H1 (cell line): ENCODE results near the gene PPP2R2C. TPM values are rescaled to one million over a fixed set of nuclear protein-coding genes. Genes with fewer than 3 reads are reported as not detected.

Experiments used
- CTCF ChIA-PET: fragments of 300-600 bp; sonication (Branson Sonifier 250); formaldehyde crosslinking; loops from one replicate; lab custom pipeline; 2021; ENCODE audit not compliant: partially characterized antibody; lab: Charles Lee
- POLR2A ChIA-PET: fragments of 300-600 bp; sonication (Branson Sonifier 250); formaldehyde crosslinking; loops from one replicate; lab custom pipeline; 2021; ENCODE audit warnings: inconsistent platforms; ENCODE audit not compliant: partially characterized antibody; lab: Charles Lee
- DNase-seq, 2 experiments: peaks; one replicate each; pipeline versions ENCODE4 v3.0.0 to v3.0.0-alpha.2; 2010 to 2022; ENCODE audit warnings: low spot score in 2 of 2, low read depth in 1 of 2, mixed read lengths in 1 of 2
- FAIRE-seq: peaks from 2 replicates; lab custom pipeline; 2011; peaks lifted over from hg19 to GRCh38; lab: Jason Lieb, UNC
- H2AFZ ChIP-seq: 2 replicates; pipeline ENCODE4 v1.8.1; 2012; ENCODE audit warnings: low read length, inconsistent platforms
- H2AK5ac ChIP-seq: 2 replicates; pipeline ENCODE4 v1.6.1; 2013; ENCODE audit warnings: low read depth, low read length
- H2BK120ac ChIP-seq: replicated peaks from 2 replicates; pipeline ENCODE3; 2013; ENCODE audit warnings: low read depth, low read length, inconsistent platforms
- H2BK12ac ChIP-seq: 2 replicates; pipeline ENCODE4 v1.6.1; 2013; ENCODE audit warnings: low read depth, low read length
- H2BK15ac ChIP-seq: 2 replicates; pipeline ENCODE4 v1.6.1; 2013; ENCODE audit warnings: low read length
- H2BK20ac ChIP-seq: 2 replicates; pipeline ENCODE4 v1.6.1; 2013; ENCODE audit warnings: low read length
- H2BK5ac ChIP-seq: 2 replicates; pipeline ENCODE4 v1.6.1; 2013; ENCODE audit warnings: low read depth, low read length
- H3K14ac ChIP-seq: 2 replicates; pipeline ENCODE4 v1.6.1; 2013; ENCODE audit warnings: inconsistent platforms; ENCODE audit not compliant: insufficient read length
- H3K18ac ChIP-seq: 2 replicates; pipeline ENCODE4 v1.6.1; 2013; ENCODE audit warnings: low read length; ENCODE audit errors: extremely low read depth
- H3K23ac ChIP-seq: 2 replicates; pipeline ENCODE4 v1.6.1; 2013; ENCODE audit warnings: inconsistent platforms; ENCODE audit not compliant: insufficient read length
- H3K23me2 ChIP-seq: 2 replicates; pipeline ENCODE4 v1.6.1; 2013; ENCODE audit warnings: low read depth, low read length
- H3K27ac ChIP-seq: 2 replicates; pipeline ENCODE4 v1.6.1; 2011; ENCODE audit warnings: low read depth, low read length, inconsistent platforms
- H3K27me3 ChIP-seq, 4 experiments: replicated peaks in 1 of 4; 1 replicate in 1 of 4; 2 replicates in 3 of 4; pipeline versions ENCODE4 v1.6.1 to v1.8.1; 2011 to 2013; ENCODE audit warnings: low read length in 3 of 4, mild to moderate bottlenecking in 3 of 4, inconsistent platforms in 2 of 4, mixed read lengths in 2 of 4, moderate library complexity in 1 of 4; ENCODE audit not compliant: control insufficient read depth in 3 of 4, insufficient read depth in 3 of 4; ENCODE audit errors: extremely low read depth in 1 of 4
- H3K36me3 ChIP-seq, 4 experiments: 2 replicates each; pipeline versions ENCODE4 v1.6.1 to v1.8.1; 2011 to 2013; ENCODE audit warnings: mild to moderate bottlenecking in 4 of 4, low read length in 3 of 4, moderate library complexity in 2 of 4, control low read depth in 1 of 4, inconsistent platforms in 1 of 4; ENCODE audit not compliant: insufficient read depth in 4 of 4, control insufficient read depth in 2 of 4
- H3K4ac ChIP-seq: replicated peaks from 2 replicates; pipeline ENCODE3; 2013; ENCODE audit warnings: low read length, low read depth, mixed read lengths, inconsistent platforms; ENCODE audit not compliant: insufficient read length
- H3K4me1 ChIP-seq, 4 experiments: replicated peaks in 1 of 4; 1 replicate in 1 of 4; 2 replicates in 3 of 4; pipeline versions ENCODE4 v1.6.1 to v1.8.1; 2011 to 2013; ENCODE audit warnings: low read length in 3 of 4, inconsistent platforms in 2 of 4, mixed read lengths in 1 of 4; ENCODE audit not compliant: insufficient read depth in 4 of 4, control insufficient read depth in 3 of 4
- H3K4me2 ChIP-seq, 2 experiments: 2 replicates each; pipeline versions ENCODE4 v1.6.1 to v1.8.1; 2011 to 2013; ENCODE audit warnings: low read depth in 2 of 2, low read length in 2 of 2, control low read depth in 1 of 2, inconsistent platforms in 1 of 2, mild to moderate bottlenecking in 1 of 2; ENCODE audit not compliant: insufficient read depth in 1 of 2
- H3K4me3 ChIP-seq, 4 experiments: fragments of 200-600, 300-600 bp in 1 of 4; sonication (generic), shearing (Covaris generic), sonication (Bioruptor Twin) in 1 of 4; 2 replicates each; pipeline versions ENCODE4 v1.5.1 to v1.8.1; 2011 to 2016; ENCODE audit warnings: low read length in 4 of 4, low read depth in 3 of 4, control low read depth in 2 of 4, inconsistent platforms in 2 of 4, mild to moderate bottlenecking in 2 of 4, mixed read lengths in 1 of 4, moderate library complexity in 1 of 4; ENCODE audit not compliant: insufficient read depth in 2 of 4; ENCODE audit errors: extremely low read depth in 1 of 4
- H3K56ac ChIP-seq: replicated peaks from 2 replicates; pipeline ENCODE3; 2013; ENCODE audit warnings: low read depth, mild to moderate bottlenecking, mixed read lengths, low read length, inconsistent platforms; ENCODE audit not compliant: insufficient read length
- H3K79me1 ChIP-seq: 2 replicates; pipeline ENCODE4 v1.6.1; 2013; ENCODE audit warnings: low read depth, low read length, control low read depth
- H3K79me2 ChIP-seq, 2 experiments: 2 replicates each; pipeline versions ENCODE4 v1.6.1 to v1.8.1; 2012 to 2013; ENCODE audit warnings: low read length in 2 of 2, mild to moderate bottlenecking in 2 of 2, inconsistent platforms in 1 of 2; ENCODE audit not compliant: insufficient read depth in 2 of 2, control insufficient read depth in 1 of 2
- H3K9ac ChIP-seq, 4 experiments: replicated peaks in 1 of 4; 1 replicate in 1 of 4; 2 replicates in 3 of 4; pipeline versions ENCODE4 v1.6.1 to v1.8.1; 2011 to 2013; ENCODE audit warnings: low read depth in 3 of 4, low read length in 3 of 4, control low read depth in 2 of 4, mild to moderate bottlenecking in 2 of 4, moderate library complexity in 2 of 4, inconsistent platforms in 1 of 4; ENCODE audit errors: extremely low read depth in 1 of 4
- H3K9me3 ChIP-seq, 2 experiments: 2 replicates each; pipeline versions ENCODE4 v1.6.1 to v1.8.1; 2012 to 2013; ENCODE audit warnings: mild to moderate bottlenecking in 2 of 2, moderate library complexity in 2 of 2, control low read depth in 1 of 2, inconsistent platforms in 1 of 2, low read depth in 1 of 2, low read length in 1 of 2, mixed read lengths in 1 of 2; ENCODE audit not compliant: insufficient read depth in 2 of 2
- H4K20me1 ChIP-seq, 2 experiments: replicated peaks in 1 of 2; 2 replicates each; pipeline versions ENCODE3 to v1.8.1; 2011 to 2013; ENCODE audit warnings: inconsistent platforms in 2 of 2, low read length in 2 of 2, mild to moderate bottlenecking in 1 of 2; ENCODE audit not compliant: insufficient read depth in 2 of 2, control insufficient read depth in 1 of 2
- H4K5ac ChIP-seq: 2 replicates; pipeline ENCODE4 v1.6.1; 2013; ENCODE audit warnings: low read length, low read depth, mixed read lengths, inconsistent platforms; ENCODE audit not compliant: insufficient read length
- H4K8ac ChIP-seq: 2 replicates; pipeline ENCODE4 v1.8.0; 2013; ENCODE audit warnings: mild to moderate bottlenecking, moderate library complexity, low read length, inconsistent platforms; ENCODE audit not compliant: insufficient read depth; ENCODE audit errors: extremely low read depth
- H4K91ac ChIP-seq: replicated peaks from 2 replicates; pipeline ENCODE3; 2013; ENCODE audit warnings: low read length, mixed read lengths, inconsistent platforms; ENCODE audit not compliant: insufficient read length
- GABPA ChIP-seq: IDR thresholded peaks from 2 replicates; pipeline ENCODE4 v1.6.1; 2011; ENCODE audit warnings: mild to moderate bottlenecking, low read length, moderate library complexity, borderline replicate concordance; ENCODE audit not compliant: insufficient read depth
- RAD21 ChIP-seq, 2 experiments: IDR thresholded peaks in 1 of 2; conservative IDR thresholded peaks in 1 of 2; 2 replicates each; pipeline ENCODE4 v1.6.1; 2011; ENCODE audit warnings: low read depth in 2 of 2, low read length in 2 of 2, improper control_type of control experiment in 1 of 2, inconsistent platforms in 1 of 2, mild to moderate bottlenecking in 1 of 2, moderate library complexity in 1 of 2
- WGBS, 2 experiments: shearing (Covaris generic) in 1 of 2; methylation state at CpG; one replicate each; pipeline versions ENCODE4 v1.1.6 to v1.1.7; 2013 to 2015; ENCODE audit warnings: low lambda C conversion rate in 2 of 2, mixed read lengths in 2 of 2, inconsistent platforms in 1 of 2, low coverage in 1 of 2, missing lambda C conversion rate in 1 of 2; ENCODE audit not compliant: insufficient replicate concordance in 2 of 2, insufficient coverage in 1 of 2, insufficient read length in 1 of 2; ENCODE audit errors: extremely low coverage in 1 of 2, missing lambda C conversion rate in 1 of 2; 5-methylcytosine and 5-hydroxymethylcytosine counted together
- polyA plus RNA-seq, 7 experiments: library from polyadenylated mRNA; depleted of rRNA in 3 of 7; stranded (reverse) in 5 of 7; unstranded in 2 of 7; fragments of >200 nt in 5 of 7; fragments of 200-250 nt in 2 of 7; gene quantifications; 1 replicate in 5 of 7; 2 replicates in 1 of 7; 4 replicates in 1 of 7; pipeline versions ENCODE4 v1.2.1 to v1.2.3, GENCODE V29; 2011 to 2013; ENCODE audit warnings: missing spikeins in 2 of 7, mixed read lengths in 2 of 7
- total RNA-seq: library from RNA; stranded (reverse); fragmentation: NEBNext Ultra II Directional; extraction: Animal tissue kit (Norgen Biotek cat#: 25700); gene quantifications from 2 replicates; pipeline ENCODE4 v1.2.1, GENCODE V29; 2021
- TF ChIP-seq, protein P1 (sequence below), 3 experiments: IDR thresholded peaks; 1 replicate in 2 of 3; 2 replicates in 1 of 3; pipeline versions ENCODE4 v1.5.1 to v1.6.1; 2011; ENCODE audit warnings: low read length in 3 of 3, mild to moderate bottlenecking in 3 of 3, inconsistent platforms in 2 of 3, low read depth in 1 of 3, moderate library complexity in 1 of 3; ENCODE audit not compliant: insufficient read depth in 1 of 3; ENCODE audit errors: control extremely low read depth in 1 of 3

The PPP2R2C gene
- total and polyA plus RNA-seq, 2 of the 8 experiments (the other 6 are each of a cell fraction or from before 2014, with no cell fraction given) = 6.4 TPM

DNA sequence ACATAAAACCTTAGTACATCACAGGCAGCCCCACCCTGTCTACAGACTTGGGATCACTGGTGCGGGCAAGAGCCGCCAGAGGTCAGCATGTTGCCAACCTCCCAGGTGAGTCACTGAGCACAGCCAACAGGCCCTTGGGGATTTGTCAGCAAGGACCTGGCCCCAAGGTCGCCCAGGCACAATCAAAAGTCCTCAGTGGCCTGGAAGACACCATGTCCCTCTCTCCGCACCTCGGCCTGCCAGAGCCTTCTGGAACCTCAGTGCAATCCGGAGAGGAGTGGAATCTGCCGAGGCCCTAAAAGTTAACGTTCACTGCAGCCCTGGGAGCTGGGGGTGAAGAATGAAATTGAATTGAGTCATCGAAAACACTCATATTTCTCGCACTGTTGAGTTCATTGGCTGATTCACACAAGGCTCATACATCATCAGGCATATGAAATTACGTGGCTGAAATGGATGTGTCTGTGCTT is 128.4 kb downstream of the PPP2R2C start:
- FAIRE-seq (no peak), DNase-seq (no peak)
- no peak overlapping the region for H3K4me3 ChIP-seq
- no peaks in the 10 kb centered on the region for H3K23me2 ChIP-seq
- H2AFZ ChIP-seq = no peak overlapping the region
- H3K79me1 ChIP-seq = no peaks in the 10 kb centered on the region
- no peak overlapping the region for H2BK15ac ChIP-seq
- no peak overlapping the region for H4K5ac ChIP-seq
- no peak overlapping the region for H3K9ac ChIP-seq
- no peak overlapping the region for H3K23ac ChIP-seq
- no peak overlapping the region for H3K27ac ChIP-seq
- H3K18ac ChIP-seq = no peak overlapping the region
- no peak overlapping the region for H3K4ac ChIP-seq
- no peak overlapping the region for H3K56ac ChIP-seq
- no peaks in the 10 kb centered on the region for H3K27me3 ChIP-seq
- H4K20me1 ChIP-seq = no peaks in the 10 kb centered on the region
- no peak overlapping the region for H2BK120ac ChIP-seq
- no peaks in the 10 kb centered on the region for H3K9me3 ChIP-seq
- H4K91ac ChIP-seq = no peak overlapping the region
- no peak overlapping the region for H4K8ac ChIP-seq
- H2BK20ac ChIP-seq = no peak overlapping the region
- CTCF ChIA-PET = interaction anchor here (0.9 to 12.2 kb wide), 6 partner anchors 15 to 199 kb away, joined by 3 to 175 read pairs (median 4); no protein-coding TSS in a partner anchor
- H3K4me1 ChIP-seq = peaks cover 0 to 12% (median 3%) of the 10 kb centered on the region in 4 experiments; a peak in 3 of 7 replicates
- no peak overlapping the region for H2AK5ac ChIP-seq
- H2BK5ac ChIP-seq = no peak overlapping the region
- no peak overlapping the region for H3K4me2 ChIP-seq
- no peaks in the 10 kb centered on the region for H3K36me3 ChIP-seq
- no peaks in the 10 kb centered on the region for H3K79me2 ChIP-seq
- H3K14ac ChIP-seq = no peak overlapping the region
- POLR2A ChIA-PET = no interaction called here
- TF ChIP-seq GABPA = no peak
- peak; percentile 58 to 67 for TF ChIP-seq RAD21 (IDR thresholded peaks at IDR 0.05 in 1 of 2, conservative IDR thresholded peaks at IDR 0.05 in 1 of 2; ENCODE audit: low read depth in 2 of 2, low read length in 2 of 2)
- TF ChIP-seq, protein P1, sequence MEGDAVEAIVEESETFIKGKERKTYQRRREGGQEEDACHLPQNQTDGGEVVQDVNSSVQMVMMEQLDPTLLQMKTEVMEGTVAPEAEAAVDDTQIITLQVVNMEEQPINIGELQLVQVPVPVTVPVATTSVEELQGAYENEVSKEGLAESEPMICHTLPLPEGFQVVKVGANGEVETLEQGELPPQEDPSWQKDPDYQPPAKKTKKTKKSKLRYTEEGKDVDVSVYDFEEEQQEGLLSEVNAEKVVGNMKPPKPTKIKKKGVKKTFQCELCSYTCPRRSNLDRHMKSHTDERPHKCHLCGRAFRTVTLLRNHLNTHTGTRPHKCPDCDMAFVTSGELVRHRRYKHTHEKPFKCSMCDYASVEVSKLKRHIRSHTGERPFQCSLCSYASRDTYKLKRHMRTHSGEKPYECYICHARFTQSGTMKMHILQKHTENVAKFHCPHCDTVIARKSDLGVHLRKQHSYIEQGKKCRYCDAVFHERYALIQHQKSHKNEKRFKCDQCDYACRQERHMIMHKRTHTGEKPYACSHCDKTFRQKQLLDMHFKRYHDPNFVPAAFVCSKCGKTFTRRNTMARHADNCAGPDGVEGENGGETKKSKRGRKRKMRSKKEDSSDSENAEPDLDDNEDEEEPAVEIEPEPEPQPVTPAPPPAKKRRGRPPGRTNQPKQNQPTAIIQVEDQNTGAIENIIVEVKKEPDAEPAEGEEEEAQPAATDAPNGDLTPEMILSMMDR (IDR thresholded peaks at IDR 0.05; ENCODE audit: control extremely low read depth in 1 of 3, insufficient read depth in 1 of 3, low read depth in 1 of 3, low read length in 3 of 3) = peak in 2 of 3 experiments; percentile 43 to 48; a peak in 3 of 4 replicates
- WGBS, 2 experiments = 76% methylated on average over 11 of the region's 11 CpGs; no CpG with 5 or more reads in 1 of the 2 experiments
- no peak overlapping the region for H2BK12ac ChIP-seq
